OCI-LY7 (cell line): ENCODE data around the gene DAB2IP. TPM values are rescaled to one million over a fixed set of nuclear protein-coding genes. Genes with fewer than 3 reads are reported as not detected.

Source experiments
- BruUV-seq: library from RNA; stranded (reverse); fragments of 400-500 nt; replicated peaks from 2 replicates; lab custom pipeline; 2021; lab: Mats Ljungman, UMichigan
- CTCF ChIA-PET: fragments of 300-600 bp; sonication (Branson Sonifier 250); formaldehyde crosslinking; loops from one replicate; lab custom pipeline; 2022; ENCODE audit warnings: antibody characterized with exemption; ENCODE audit not compliant: unreplicated experiment; lab: Charles Lee
- POLR2A ChIA-PET: fragments of 300-600 bp; sonication (Branson Sonifier 250); formaldehyde crosslinking; loops from one replicate; lab custom pipeline; 2022; ENCODE audit warnings: antibody characterized with exemption; lab: Charles Lee
- DNase-seq: peaks from one replicate; pipeline ENCODE4 v3.0.0-alpha.2; 2015; ENCODE audit warnings: low spot score
- H2AFZ ChIP-seq: fragments of 200-600 bp; sonication (generic), shearing (Covaris generic); 2 replicates; pipeline ENCODE4 v1.6.1; 2014; ENCODE audit warnings: mild to moderate bottlenecking, antibody characterized with exemption, low read length, moderate library complexity
- H3K27ac ChIP-seq: fragments of 200-600 bp; sonication (generic); 2 replicates; pipeline ENCODE4 v1.5.1; 2014; ENCODE audit warnings: mixed run types, low read depth, mild to moderate bottlenecking, moderate library complexity, low read length, inconsistent platforms; ENCODE audit not compliant: poor library complexity, severe bottlenecking
- H3K36me3 ChIP-seq: fragments of 200-600 bp; sonication (generic); 2 replicates; pipeline ENCODE4 v1.6.1; 2014; ENCODE audit warnings: mild to moderate bottlenecking, antibody characterized with exemption, low read length, moderate library complexity, mixed read lengths; ENCODE audit not compliant: insufficient read depth
- H3K4me1 ChIP-seq: fragments of 200-600 bp; sonication (generic); 2 replicates; pipeline ENCODE4 v1.5.1; 2014; ENCODE audit warnings: mild to moderate bottlenecking, low read length; ENCODE audit not compliant: insufficient read depth, poor library complexity, severe bottlenecking
- H3K4me2 ChIP-seq: fragments of 200-600 bp; sonication (generic); 2 replicates; pipeline ENCODE4 v1.6.1; 2014; ENCODE audit warnings: mild to moderate bottlenecking, low read length
- H3K4me3 ChIP-seq: fragments of 200-600 bp; sonication (generic); 2 replicates; pipeline ENCODE4 v1.5.1; 2014; ENCODE audit warnings: mild to moderate bottlenecking, low read depth, low read length; ENCODE audit not compliant: poor library complexity, severe bottlenecking
- H3K79me2 ChIP-seq: fragments of 200-600 bp; sonication (generic); 2 replicates; pipeline ENCODE4 v1.6.1; 2016; ENCODE audit warnings: low read depth, mild to moderate bottlenecking, low read length, moderate library complexity, mixed read lengths; ENCODE audit not compliant: insufficient read depth
- H3K9me2 ChIP-seq: fragments of 200-600 bp; sonication (generic); 2 replicates; pipeline ENCODE4 v1.6.1; 2016; ENCODE audit warnings: mild to moderate bottlenecking, low read length, mixed read lengths; ENCODE audit not compliant: insufficient read depth
- H3K9me3 ChIP-seq: fragments of 200-600 bp; sonication (generic); 2 replicates; pipeline ENCODE4 v1.6.1; 2014; ENCODE audit warnings: mild to moderate bottlenecking, mixed run types, low read length, mixed read lengths
- H4K20me1 ChIP-seq: fragments of 200-600 bp; sonication (generic); 2 replicates; pipeline ENCODE4 v1.6.1; 2014; ENCODE audit warnings: mild to moderate bottlenecking, antibody characterized with exemption, low read length, moderate library complexity, mixed read lengths; ENCODE audit not compliant: insufficient read depth
- EZH2phosphoT487 ChIP-seq: fragments of 200-600 bp; sonication (generic); IDR thresholded peaks from 2 replicates; pipeline ENCODE4 v1.6.1; 2018; ENCODE audit warnings: low read depth, borderline replicate concordance, mild to moderate bottlenecking, mixed run types, antibody characterized with exemption, low read length, moderate library complexity, mixed read lengths
- intact Hi-C: fragments of 100-400 bp; cut with micrococcal nuclease; formaldehyde crosslinking; loops from one replicate; pipeline ENCODE4 v1.10.0; 2022; ENCODE audit not compliant: unreplicated experiment
- total RNA-seq, 2 experiments: library from RNA; depleted of rRNA in 1 of 2; stranded (reverse); fragments of >200 nt in 1 of 2; shearing (Covaris generic) in 1 of 2; gene quantifications; 2 replicates each; pipeline ENCODE4 v1.2.3, GENCODE V29; 2014 to 2022
- TF ChIP-seq, protein P1 (sequence below): fragments of 200-600 bp; sonication (generic); conservative IDR thresholded peaks from 2 replicates; pipeline ENCODE4 v1.5.1; 2014; ENCODE audit warnings: mild to moderate bottlenecking, antibody characterized with exemption, low read length, moderate library complexity, mixed read lengths

DAB2IP gene
- total RNA-seq, 2 experiments from 2014 or later = 3.9 to 11.1 TPM

DNA sequence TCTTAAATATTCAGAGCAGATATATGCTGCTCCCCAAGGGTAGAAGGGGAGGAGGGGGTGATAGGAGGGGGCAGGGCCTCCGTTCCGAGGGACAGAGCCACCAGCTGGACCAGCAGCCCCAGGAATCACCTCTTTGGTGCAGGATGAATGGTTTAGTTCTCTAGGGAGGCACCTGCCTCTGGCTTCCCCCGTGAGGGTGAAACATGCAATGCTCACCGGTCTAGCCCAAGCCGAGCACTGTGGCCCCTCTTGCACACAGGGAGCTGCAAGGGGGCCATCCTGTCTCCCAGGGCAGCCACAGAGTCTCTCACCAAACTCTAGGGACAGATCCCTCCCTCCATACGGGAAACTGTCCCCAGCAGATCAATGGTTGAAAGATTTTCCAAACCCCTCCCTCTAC lies 163.7 kb downstream of the DAB2IP start:
- Histone ChIP-seq H3K4me3 (no peak overlapping the region), H3K27ac (no peak overlapping the region), H3K9me2 (no peaks in the 10 kb centered on the region), H2AFZ (no peak overlapping the region), H3K36me3 (no peaks in the 10 kb centered on the region), H3K4me1 (peaks cover 9% of the 10 kb centered on the region), H3K79me2 (no peaks in the 10 kb centered on the region), H3K9me3 (no peaks in the 10 kb centered on the region), H3K4me2 (no peak overlapping the region), H4K20me1 (no peaks in the 10 kb centered on the region)
- DNase-seq = no peak
- TF ChIP-seq, protein P1, sequence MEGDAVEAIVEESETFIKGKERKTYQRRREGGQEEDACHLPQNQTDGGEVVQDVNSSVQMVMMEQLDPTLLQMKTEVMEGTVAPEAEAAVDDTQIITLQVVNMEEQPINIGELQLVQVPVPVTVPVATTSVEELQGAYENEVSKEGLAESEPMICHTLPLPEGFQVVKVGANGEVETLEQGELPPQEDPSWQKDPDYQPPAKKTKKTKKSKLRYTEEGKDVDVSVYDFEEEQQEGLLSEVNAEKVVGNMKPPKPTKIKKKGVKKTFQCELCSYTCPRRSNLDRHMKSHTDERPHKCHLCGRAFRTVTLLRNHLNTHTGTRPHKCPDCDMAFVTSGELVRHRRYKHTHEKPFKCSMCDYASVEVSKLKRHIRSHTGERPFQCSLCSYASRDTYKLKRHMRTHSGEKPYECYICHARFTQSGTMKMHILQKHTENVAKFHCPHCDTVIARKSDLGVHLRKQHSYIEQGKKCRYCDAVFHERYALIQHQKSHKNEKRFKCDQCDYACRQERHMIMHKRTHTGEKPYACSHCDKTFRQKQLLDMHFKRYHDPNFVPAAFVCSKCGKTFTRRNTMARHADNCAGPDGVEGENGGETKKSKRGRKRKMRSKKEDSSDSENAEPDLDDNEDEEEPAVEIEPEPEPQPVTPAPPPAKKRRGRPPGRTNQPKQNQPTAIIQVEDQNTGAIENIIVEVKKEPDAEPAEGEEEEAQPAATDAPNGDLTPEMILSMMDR = no peak
- TF ChIP-seq EZH2phosphoT487 = no peak
- intact Hi-C loops = no loop called here
- ChIA-PET POLR2A (interaction anchor here (0.6 kb wide), 1 partner anchor 72 kb away, joined by 3 read pairs; no protein-coding TSS in a partner anchor), CTCF (no interaction called here)
- no TSS peak for BruUV-seq

- no peak for DNase-seq
- BruUV-seq = no TSS peak
- Histone ChIP-seq H3K4me1 (peaks cover 14% of the 10 kb centered on the region), H3K79me2 (no peaks in the 10 kb centered on the region), H3K36me3 (no peaks in the 10 kb centered on the region), H2AFZ (no peak overlapping the region), H3K9me3 (no peaks in the 10 kb centered on the region), H3K4me3 (no peak overlapping the region), H3K4me2 (no peak overlapping the region), H3K27ac (no peak overlapping the region), H4K20me1 (no peaks in the 10 kb centered on the region), H3K9me2 (no peaks in the 10 kb centered on the region)
- intact Hi-C loops = no loop called here
- CTCF ChIA-PET = no interaction called here
- POLR2A ChIA-PET = interaction anchor here (0.5 to 0.7 kb wide), 2 partner anchors 8 to 441 kb away, joined by 3 to 4 read pairs; no protein-coding TSS in a partner anchor
- TF ChIP-seq EZH2phosphoT487 = no peak
- TF ChIP-seq, protein P1 = no peak
Measured at GRCh38 chr9:121815546-121816448, 164.4 kb downstream of the DAB2IP start.

- ChIA-PET CTCF (no interaction called here), POLR2A (interaction anchor here (0.5 kb wide), 1 partner anchor 442 kb away, joined by 4 read pairs; no protein-coding TSS in a partner anchor)
- DNase-seq = no peak
- no peaks in the 10 kb centered on the region for H3K79me2 ChIP-seq
- no peak overlapping the region for H3K4me3 ChIP-seq
- H3K9me2 ChIP-seq = no peaks in the 10 kb centered on the region
- no TSS peak for BruUV-seq
- H3K36me3 ChIP-seq = no peaks in the 10 kb centered on the region
- H3K4me1 ChIP-seq = peaks cover 15% of the 10 kb centered on the region
- no peak overlapping the region for H3K27ac ChIP-seq
- no peaks in the 10 kb centered on the region for H3K9me3 ChIP-seq
- H4K20me1 ChIP-seq = no peaks in the 10 kb centered on the region
- H2AFZ ChIP-seq = no peak overlapping the region
- no peak overlapping the region for H3K4me2 ChIP-seq
- intact Hi-C loops = no loop called here
- TF ChIP-seq, protein P1 = no peak
Measured at GRCh38 chr9:121816449-121816817, 165.0 kb downstream of the DAB2IP start.
